ENCODE data around the gene HMOX1. TPM values are rescaled to one million over a fixed set of nuclear protein-coding genes. Genes with fewer than 3 reads are reported as not detected.

The HMOX1 gene
- total and polyA plus RNA-seq, 4 donors, result 18.7 to 108 (median 59.7) TPM

GRCh38 chr22:35397095-35397904 is 16.4 kb downstream of the HMOX1 start (continued):
- TF ChIP-seq REST (IDR thresholded peaks at IDR 0.05), result no peak
- TF ChIP-seq EGR1 (IDR thresholded peaks at IDR 0.05; ENCODE audit: low read depth in 2 of 2), result no peak
- peak; percentile 41 to 62 for TF ChIP-seq JUND (IDR thresholded peaks at IDR 0.05)
- TF ChIP-seq NR2F2 (IDR thresholded peaks at IDR 0.05), result peak; percentile 77
- TF ChIP-seq ATF3 (IDR thresholded peaks at IDR 0.05), result no peak
- TF ChIP-seq SP1 (IDR thresholded peaks at IDR 0.05), result peak; percentile 71
- no peak for TF ChIP-seq TAF1 (conservative IDR thresholded peaks at IDR 0.05)
- TF ChIP-seq FOXA2 (IDR thresholded peaks at IDR 0.05), result no peak
- peak; percentile 5 for TF ChIP-seq FOXA1 (IDR thresholded peaks at IDR 0.05)
- TF ChIP-seq HNF4G (IDR thresholded peaks at IDR 0.05), result no peak
- no peak for TF ChIP-seq YY1 (IDR thresholded peaks at IDR 0.05)

- no peak overlapping the region for H3K27ac ChIP-seq (ENCODE audit: low read depth in 1 of 2, low read length in 2 of 2)
- H3K9ac ChIP-seq (ENCODE audit: low read depth in 1 of 2, low read length in 2 of 2), result no peak overlapping the region
- 98% methylated on average over 4 of the region's 4 CpGs for WGBS
- TF ChIP-seq NR2F2 (IDR thresholded peaks at IDR 0.05), result no peak
- TF ChIP-seq ZBTB33 (IDR thresholded peaks at IDR 0.05), result no peak
- no peak for TF ChIP-seq EGR1 (IDR thresholded peaks at IDR 0.05; ENCODE audit: low read depth in 2 of 2)
- no peak for TF ChIP-seq YY1 (IDR thresholded peaks at IDR 0.05)
- no peak for TF ChIP-seq RAD21 (IDR thresholded peaks at IDR 0.05)
- no peak for TF ChIP-seq ATF3 (IDR thresholded peaks at IDR 0.05)
- no peak for TF ChIP-seq HNF4A (conservative IDR thresholded peaks at IDR 0.05)
- no peak for TF ChIP-seq HNF4G (IDR thresholded peaks at IDR 0.05)
- TF ChIP-seq GABPA (IDR thresholded peaks at IDR 0.05 in 1 of 2, conservative IDR thresholded peaks at IDR 0.05 in 1 of 2), result no peak
- no peak for TF ChIP-seq FOXA1 (IDR thresholded peaks at IDR 0.05)
- no peak for TF ChIP-seq SP1 (IDR thresholded peaks at IDR 0.05)
- TF ChIP-seq MAX (IDR thresholded peaks at IDR 0.05), result no peak
- TF ChIP-seq RXRA (IDR thresholded peaks at IDR 0.05), result no peak
- TF ChIP-seq JUND (IDR thresholded peaks at IDR 0.05), result no peak
- no peak for TF ChIP-seq FOXA2 (IDR thresholded peaks at IDR 0.05)
- no peak for TF ChIP-seq CTCF (IDR thresholded peaks at IDR 0.05; ENCODE audit: low read depth, low read length, missing input control)
- TF ChIP-seq REST (IDR thresholded peaks at IDR 0.05), result no peak
- no peak for TF ChIP-seq TAF1 (conservative IDR thresholded peaks at IDR 0.05)
- no peaks in the 10 kb centered on the region for H3K27me3 ChIP-seq (ENCODE audit: control insufficient read depth in 4 of 4, insufficient read depth in 4 of 4, low read length in 3 of 4)
- peaks cover 11 to 37% (median 20%) of the 10 kb centered on the region in 4 donors for H3K4me1 ChIP-seq (ENCODE audit: control insufficient read depth in 4 of 4, insufficient read depth in 4 of 4, low read length in 3 of 4)
- DNase-seq (ENCODE audit: low spot score), result no peak
- H3K36me3 ChIP-seq (ENCODE audit: control insufficient read depth in 4 of 4, insufficient read depth in 3 of 4, low read depth in 1 of 4, low read length in 3 of 4), result peaks cover 0 to 3% (median 0%) of the 10 kb centered on the region in 4 donors
- H3K4me3 ChIP-seq (ENCODE audit: low read depth in 1 of 3, low read length in 3 of 3), result no peak overlapping the region
- no peaks in the 10 kb centered on the region for H3K9me3 ChIP-seq (ENCODE audit: control insufficient read depth in 4 of 4, low read length in 3 of 4)
Observed at GRCh38 chr22:35398591-35398973, 17.7 kb downstream of the HMOX1 start.
